LHCN-M2 (cell line): Measurements from ENCODE around the gene PCDHA9. TPM values are rescaled to one million over a fixed set of nuclear protein-coding genes. Genes with fewer than 3 reads are reported as not detected.
A peak's percentile ranks its signal among the peaks of the same experiment; 100 is the strongest.
"Not testable (repeated sequence)": the region's sequence is repeated elsewhere in the genome, so short reads cannot be mapped to it uniquely, and the experiment has no call there.

Experiments
- DNase-seq: peaks from one replicate; pipeline ENCODE4 v3.0.0-alpha.2; 2012; ENCODE audit warnings: low read depth
- polyA plus RNA-seq: library from polyadenylated mRNA; unstranded; fragments of >200 nt; gene quantifications from one replicate; pipeline ENCODE4 v1.2.1, GENCODE V29; 2012; ENCODE audit warnings: missing spikeins
- total RNA-seq: library from RNA; depleted of rRNA; stranded (reverse); fragments of >200 nt; gene quantifications from 2 replicates; pipeline ENCODE4 v1.2.3, GENCODE V29; 2014; rRNA removed

The PCDHA9 gene, protein sequence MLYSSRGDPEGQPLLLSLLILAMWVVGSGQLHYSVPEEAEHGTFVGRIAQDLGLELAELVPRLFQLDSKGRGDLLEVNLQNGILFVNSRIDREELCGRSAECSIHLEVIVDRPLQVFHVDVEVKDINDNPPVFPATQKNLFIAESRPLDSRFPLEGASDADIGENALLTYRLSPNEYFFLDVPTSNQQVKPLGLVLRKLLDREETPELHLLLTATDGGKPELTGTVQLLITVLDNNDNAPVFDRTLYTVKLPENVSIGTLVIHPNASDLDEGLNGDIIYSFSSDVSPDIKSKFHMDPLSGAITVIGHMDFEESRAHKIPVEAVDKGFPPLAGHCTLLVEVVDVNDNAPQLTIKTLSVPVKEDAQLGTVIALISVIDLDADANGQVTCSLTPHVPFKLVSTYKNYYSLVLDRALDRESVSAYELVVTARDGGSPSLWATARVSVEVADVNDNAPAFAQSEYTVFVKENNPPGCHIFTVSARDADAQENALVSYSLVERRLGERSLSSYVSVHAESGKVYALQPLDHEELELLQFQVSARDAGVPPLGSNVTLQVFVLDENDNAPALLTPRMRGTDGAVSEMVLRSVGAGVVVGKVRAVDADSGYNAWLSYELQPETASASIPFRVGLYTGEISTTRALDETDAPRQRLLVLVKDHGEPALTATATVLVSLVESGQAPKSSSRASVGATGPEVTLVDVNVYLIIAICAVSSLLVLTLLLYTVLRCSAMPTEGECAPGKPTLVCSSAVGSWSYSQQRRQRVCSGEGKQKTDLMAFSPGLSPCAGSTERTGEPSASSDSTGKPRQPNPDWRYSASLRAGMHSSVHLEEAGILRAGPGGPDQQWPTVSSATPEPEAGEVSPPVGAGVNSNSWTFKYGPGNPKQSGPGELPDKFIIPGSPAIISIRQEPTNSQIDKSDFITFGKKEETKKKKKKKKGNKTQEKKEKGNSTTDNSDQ
- total RNA-seq: 0.06 TPM in 1 of 2 replicates, not detected in the other
- polyA plus RNA-seq: not detected

- DNase-seq: peak; percentile 20
Observed at GRCh38 chr5:140848139-140849102, at the start of gene PCDHA9. TSS of gene PCDHA9 (plus strand) at chr5:140848382. CDS start at chr5:140848496, 114 bp downstream.

- DNase-seq: peak; percentile 31
Observed at GRCh38 chr5:140800816-140801493, 47.2 kb upstream of the PCDHA9 start, which contains the start of gene PCDHA3. TSS of gene PCDHA3 (plus strand) at chr5:140801057.

DNA sequence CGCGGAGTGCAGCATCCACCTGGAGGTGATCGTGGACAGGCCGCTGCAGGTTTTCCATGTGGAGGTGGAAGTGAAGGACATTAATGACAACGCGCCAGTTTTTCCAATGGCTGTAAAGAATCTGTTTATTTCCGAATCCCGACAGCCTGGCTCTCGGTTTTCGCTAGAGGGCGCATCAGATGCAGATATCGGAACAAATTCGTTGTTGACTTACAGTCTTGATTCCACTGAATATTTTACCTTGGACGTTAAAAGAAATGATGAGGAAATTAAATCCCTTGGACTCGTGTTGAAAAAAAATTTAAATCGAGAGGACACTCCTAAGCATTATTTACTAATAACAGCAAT, 46.7 kb upstream of the PCDHA9 start:
- peak; percentile 8 for DNase-seq

GRCh38 chr5:140802381-140802780, 45.8 kb upstream of the PCDHA9 start:
- DNase-seq: not testable (repeated sequence)

- no peak for DNase-seq
Observed at GRCh38 chr5:140802781-140803271, 45.4 kb upstream of the PCDHA9 start.

- DNase-seq: peak; percentile 43
Observed at GRCh38 chr5:140806834-140807775, 41.1 kb upstream of the PCDHA9 start, which contains the start of gene PCDHA4. TSS of gene PCDHA4 (plus strand) at chr5:140807068.

- DNase-seq: not testable (repeated sequence)
Observed at GRCh38 chr5:140808241-140808888, 39.8 kb upstream of the PCDHA9 start.

- no peak for DNase-seq
Observed at GRCh38 chr5:140808889-140809291, 39.3 kb upstream of the PCDHA9 start.

DNA sequence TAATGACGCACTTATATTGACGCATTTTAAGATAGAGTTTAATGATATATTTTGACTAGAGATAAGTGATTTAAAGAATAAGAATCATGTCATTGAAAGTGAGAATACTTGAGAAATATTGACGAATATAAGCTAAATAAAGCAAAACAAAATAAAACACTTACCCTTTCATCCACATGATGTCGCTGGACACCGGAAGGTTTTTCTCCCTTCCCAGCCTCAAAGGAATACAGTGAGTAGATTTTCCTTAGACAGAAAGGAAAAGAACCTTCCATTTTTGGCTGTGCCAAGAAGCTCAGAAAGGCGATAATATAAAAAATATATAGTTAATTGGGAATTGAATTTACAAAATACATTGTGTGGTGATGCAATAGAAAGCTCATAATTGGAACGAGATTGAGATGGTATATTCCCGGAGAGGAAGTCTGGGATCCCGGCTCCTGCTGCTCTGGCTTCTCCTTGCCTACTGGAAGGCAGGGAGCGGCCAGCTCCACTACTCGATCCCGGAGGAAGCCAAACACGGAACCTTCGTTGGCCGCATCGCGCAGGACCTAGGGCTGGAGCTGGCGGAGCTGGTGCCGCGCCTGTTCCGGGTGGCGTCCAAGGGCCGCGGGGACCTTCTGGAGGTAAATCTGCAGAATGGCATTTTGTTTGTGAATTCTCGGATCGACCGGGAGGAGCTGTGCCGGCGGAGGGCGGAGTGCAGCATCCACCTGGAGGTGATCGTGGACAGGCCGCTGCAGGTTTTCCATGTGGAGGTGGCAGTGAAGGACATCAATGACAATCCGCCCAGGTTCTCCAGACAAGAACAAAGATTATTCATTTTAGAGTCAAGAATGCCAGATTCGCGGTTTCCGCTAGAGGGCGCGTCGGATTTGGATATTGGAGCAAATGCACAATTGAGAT, 26.6 kb upstream of the PCDHA9 start, which contains the start of gene PCDHA5:
Gene PCDHA5 (plus strand): TSS at position 239 of the 906 bp plus-strand sequence.
- peak; percentile 21 for DNase-seq

DNA sequence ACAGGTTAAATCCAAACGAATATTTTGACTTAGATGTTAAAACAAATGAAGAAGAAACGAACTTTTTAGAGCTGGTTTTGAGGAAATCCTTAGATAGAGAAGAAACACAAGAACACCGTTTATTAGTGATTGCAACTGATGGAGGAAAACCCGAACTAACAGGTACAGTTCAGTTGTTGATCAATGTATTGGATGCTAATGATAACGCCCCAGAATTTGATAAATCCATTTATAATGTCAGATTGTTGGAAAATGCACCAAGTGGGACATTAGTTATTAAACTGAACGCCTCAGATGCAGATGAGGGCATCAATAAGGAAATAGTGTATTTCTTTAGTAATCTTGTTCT, 25.9 kb upstream of the PCDHA9 start:
- DNase-seq: no peak

DNA sequence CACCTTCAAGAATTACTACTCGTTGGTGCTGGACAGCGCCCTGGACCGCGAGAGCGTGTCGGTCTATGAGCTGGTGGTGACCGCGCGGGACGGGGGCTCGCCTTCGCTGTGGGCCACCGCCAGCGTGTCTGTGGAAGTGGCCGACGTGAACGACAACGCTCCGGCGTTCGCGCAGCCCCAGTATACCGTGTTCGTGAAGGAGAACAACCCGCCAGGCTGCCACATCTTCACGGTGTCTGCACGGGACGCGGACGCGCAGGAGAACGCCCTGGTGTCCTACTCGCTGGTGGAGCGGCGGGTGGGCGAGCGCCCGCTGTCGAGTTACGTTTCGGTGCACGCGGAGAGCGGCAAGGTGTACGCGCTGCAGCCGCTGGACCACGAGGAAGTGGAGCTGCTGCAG, 25.2 kb upstream of the PCDHA9 start:
- DNase-seq: not testable (repeated sequence)

GRCh38 chr5:140823475-140823874, 24.7 kb upstream of the PCDHA9 start:
- no peak for DNase-seq

DNA sequence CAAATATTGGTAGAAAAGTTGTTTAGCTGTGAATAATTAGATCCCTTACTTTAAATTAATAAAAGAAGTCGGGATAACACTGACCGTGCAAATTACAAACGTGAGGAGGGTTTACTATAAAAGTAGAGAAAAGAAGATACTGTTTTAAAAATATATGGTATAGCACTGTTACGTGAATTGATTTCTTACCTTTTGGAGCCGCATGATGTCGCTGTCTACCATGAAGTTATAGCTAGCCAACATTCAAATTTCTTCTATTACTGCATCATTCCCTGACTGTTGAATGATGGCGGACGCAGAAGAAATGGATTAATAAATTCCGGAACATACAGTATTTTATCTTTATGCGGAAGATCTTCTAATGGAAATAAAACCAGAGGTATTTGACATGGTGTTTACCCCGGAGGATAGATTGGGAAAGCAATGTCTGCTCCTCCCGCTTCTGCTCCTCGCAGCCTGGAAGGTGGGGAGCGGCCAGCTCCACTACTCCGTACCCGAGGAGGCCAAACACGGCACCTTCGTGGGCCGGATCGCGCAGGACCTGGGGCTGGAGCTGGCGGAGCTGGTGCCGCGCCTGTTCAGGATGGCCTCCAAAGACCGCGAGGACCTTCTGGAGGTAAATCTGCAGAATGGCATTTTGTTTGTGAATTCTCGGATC, 20.3 kb upstream of the PCDHA9 start, which contains the start of gene PCDHA6:
Gene PCDHA6 (plus strand): TSS at position 257 of the 658 bp plus-strand sequence. CDS start 132 bp downstream, at position 389.
- DNase-seq: no peak

- DNase-seq: no peak
Observed at GRCh38 chr5:140828362-140828737, 19.8 kb upstream of the PCDHA9 start.

GRCh38 chr5:140829511-140830501, 18.4 kb upstream of the PCDHA9 start:
- DNase-seq: not testable (repeated sequence)
